Activated CD8-positive, alpha-beta memory T cell treated with anti-CD3 and anti-CD28 coated beads for 36 hours (primary cell): ENCODE data around the gene ADGRF3. TPM values are rescaled to one million over a fixed set of nuclear protein-coding genes. Genes with fewer than 3 reads are reported as not detected.

Experiments
- total RNA-seq, 2 experiments: library from RNA; stranded (reverse); gene quantifications; one replicate each; pipeline ENCODE4 v1.2.3, GENCODE V29; 2021

The ADGRF3 gene
- total RNA-seq, 2 experiments from 2014 or later, result 3.7 to 3.9 TPM

Other genes starting within 250 kb of the ADGRF3 start
- 1 to 10 TPM; 4.2 to 4.5 TPM for gene GAREM2, start 173.7 kb downstream of the ADGRF3 start, total RNA-seq
- gene HADHA, start 102.2 kb downstream of the ADGRF3 start, total RNA-seq, result 100 to 1,000 TPM; 124 TPM
- gene HADHB, start 101.8 kb downstream of the ADGRF3 start, total RNA-seq, result 10 to 100 TPM; 69.3 to 75.6 TPM
- 10 to 100 TPM; 58.4 to 63.9 TPM for gene SELENOI, start 646 bp downstream of the ADGRF3 start, total RNA-seq
- gene DRC1, start 55.1 kb upstream of the ADGRF3 start, total RNA-seq, result not detected
- gene OTOF, start 131.3 kb upstream of the ADGRF3 start, total RNA-seq, result 1 to 10 TPM; 2.3 to 2.6 TPM